GM23338 (cell line): ENCODE results near the gene MPIG6B. TPM values are rescaled to one million over a fixed set of nuclear protein-coding genes. Genes with fewer than 3 reads are reported as not detected.
A peak's percentile ranks its signal among the peaks of the same experiment; 100 is the strongest.

Experiments
- ATAC-seq: fragments of 200-7000 bp; cut with Tn5 transposase; 3 replicates; pipeline ENCODE4 v1.9.1; 2020
- DNase-seq: peaks from one replicate; pipeline ENCODE4 v3.0.0-alpha.2; 2015; ENCODE audit warnings: low spot score
- H2AFZ ChIP-seq: fragments of 200-600 bp; sonication (generic); 2 replicates; pipeline ENCODE4 v1.8.0; 2016; ENCODE audit warnings: antibody characterized with exemption, mild to moderate bottlenecking, moderate library complexity
- H3F3A ChIP-seq: fragments of 200-600 bp; sonication (generic); replicated peaks from 2 replicates; pipeline ENCODE4 v1.8.0; 2017; ENCODE audit warnings: antibody characterized with exemption, mixed run types, low read depth
- H3K27ac ChIP-seq: fragments of 200-600 bp; sonication (generic); 2 replicates; pipeline ENCODE4 v1.6.1; 2016; ENCODE audit warnings: low read depth
- H3K27me3 ChIP-seq: fragments of 200-600 bp; sonication (generic); 2 replicates; pipeline ENCODE4 v1.8.0; 2016; ENCODE audit warnings: mild to moderate bottlenecking, mixed run types, moderate library complexity; ENCODE audit not compliant: insufficient read depth
- H3K36me3 ChIP-seq: fragments of 200-600 bp; sonication (generic); 2 replicates; pipeline ENCODE4 v1.8.0; 2016; ENCODE audit warnings: mild to moderate bottlenecking; ENCODE audit not compliant: insufficient read depth
- H3K4me1 ChIP-seq: fragments of 200-600 bp; sonication (generic); 2 replicates; pipeline ENCODE4 v1.8.0; 2016; ENCODE audit warnings: mild to moderate bottlenecking, moderate library complexity; ENCODE audit not compliant: insufficient read depth
- H3K4me2 ChIP-seq: fragments of 200-600 bp; sonication (generic); 2 replicates; pipeline ENCODE4 v1.7.1; 2017; ENCODE audit warnings: mixed run types
- H3K4me3 ChIP-seq: fragments of 200-600 bp; sonication (generic); 2 replicates; pipeline ENCODE4 v1.6.1; 2016; ENCODE audit warnings: mixed run types
- H3K79me2 ChIP-seq: fragments of 200-600 bp; sonication (generic); replicated peaks from 2 replicates; pipeline ENCODE4 v1.8.0; 2017; ENCODE audit warnings: mild to moderate bottlenecking; ENCODE audit not compliant: insufficient read depth
- H3K9me2 ChIP-seq: fragments of 200-600 bp; sonication (generic); 2 replicates; pipeline ENCODE4 v1.8.0; 2017; ENCODE audit not compliant: insufficient read depth
- H4K20me1 ChIP-seq: fragments of 200-600 bp; sonication (generic); replicated peaks from 2 replicates; pipeline ENCODE4 v1.8.0; 2017; ENCODE audit warnings: mild to moderate bottlenecking; ENCODE audit not compliant: insufficient read depth
- H3K27ac Mint-ChIP-seq: 2 replicates; pipeline ENCODE4 v1.8.0; 2020; ENCODE audit warnings: inconsistent platforms, mild to moderate bottlenecking, moderate library complexity, mixed read lengths
- H3K27me3 Mint-ChIP-seq: 3 replicates; pipeline ENCODE4 v1.8.0; 2022; ENCODE audit warnings: low read depth, mild to moderate bottlenecking, moderate library complexity, mixed read lengths, inconsistent platforms; ENCODE audit not compliant: insufficient read depth, poor library complexity
- H3K36me3 Mint-ChIP-seq: 3 replicates; pipeline ENCODE4 v1.8.0; 2021; ENCODE audit warnings: low read depth, mild to moderate bottlenecking, inconsistent platforms, moderate library complexity, mixed read lengths
- H3K4me1 Mint-ChIP-seq: 3 replicates; pipeline ENCODE4 v1.8.0; 2020; ENCODE audit warnings: mild to moderate bottlenecking, inconsistent platforms, mixed read lengths
- H3K4me3 Mint-ChIP-seq: 3 replicates; pipeline ENCODE4 v1.8.0; 2021; ENCODE audit warnings: moderate library complexity, mild to moderate bottlenecking, inconsistent platforms, mixed read lengths
- H3K9me3 Mint-ChIP-seq: 3 replicates; pipeline ENCODE4 v1.8.0; 2020; ENCODE audit warnings: moderate library complexity, mild to moderate bottlenecking, inconsistent platforms, mixed read lengths
- CREB1 ChIP-seq: fragments of 250-450 bp; sonication (Bioruptor Pico); IDR thresholded peaks from 2 replicates; pipeline ENCODE4 v1.5.0; 2020; ENCODE audit warnings: low read depth, mild to moderate bottlenecking, moderate library complexity
- CTCF ChIP-seq, 2 experiments: fragments of 200-600 bp in 1 of 2; sonication (generic) in 1 of 2; conservative IDR thresholded peaks; 2 replicates each; pipeline versions ENCODE4 v1.5.1 to v1.6.1; 2016 to 2017; ENCODE audit warnings: antibody characterized with exemption in 2 of 2, low read depth in 2 of 2, mild to moderate bottlenecking in 2 of 2, moderate library complexity in 1 of 2
- ETS1 ChIP-seq: IDR thresholded peaks from 2 replicates; pipeline ENCODE4 v1.6.1; 2016; ENCODE audit warnings: antibody characterized with exemption
- EZH2 ChIP-seq: fragments of 200-600 bp; sonication (generic); IDR thresholded peaks from one replicate; pipeline ENCODE4 v1.8.0; 2017; ENCODE audit warnings: antibody characterized with exemption, mild to moderate bottlenecking, low read depth; ENCODE audit not compliant: unreplicated experiment
- EZH2phosphoT487 ChIP-seq: fragments of 200-600 bp; sonication (generic); IDR thresholded peaks from one replicate; pipeline ENCODE4 v1.8.1; 2018; ENCODE audit warnings: antibody characterized with exemption; ENCODE audit not compliant: unreplicated experiment
- JUNB ChIP-seq: IDR thresholded peaks from one replicate; pipeline ENCODE4 v1.6.1; 2016; ENCODE audit warnings: antibody characterized with exemption; ENCODE audit not compliant: unreplicated experiment
- NANOG ChIP-seq: IDR thresholded peaks from 2 replicates; pipeline ENCODE4 v1.6.1; 2016; ENCODE audit warnings: antibody characterized with exemption, borderline replicate concordance
- POLR2AphosphoS5 ChIP-seq: IDR thresholded peaks from 2 replicates; pipeline ENCODE4 v1.6.1; 2016; ENCODE audit warnings: antibody characterized with exemption, low read depth
- STAT1 ChIP-seq: IDR thresholded peaks from one replicate; pipeline ENCODE4 v1.6.1; 2016; ENCODE audit warnings: antibody characterized with exemption; ENCODE audit not compliant: unreplicated experiment
- ZNF114 ChIP-seq: fragments of 250-450 bp; sonication (Bioruptor Pico); IDR thresholded peaks from 2 replicates; pipeline ENCODE4 v1.5.0; 2020; ENCODE audit warnings: mild to moderate bottlenecking, moderate library complexity
- ZNF331 ChIP-seq: fragments of 250-450 bp; sonication (Bioruptor Pico); IDR thresholded peaks from 2 replicates; pipeline ENCODE4 v1.5.0; 2020; ENCODE audit warnings: low read depth, mild to moderate bottlenecking, moderate library complexity
- polyA plus RNA-seq: library from polyadenylated mRNA; unstranded; fragments of >200 nt; fragmentation: Nextera tagmentation; extraction: Ambion mirVana; gene quantifications from 2 replicates; pipeline ENCODE4 v1.2.1, GENCODE V29; 2016
- total RNA-seq: library from RNA; depleted of rRNA; stranded (reverse); fragments of >200 nt; shearing (Covaris generic); gene quantifications from 2 replicates; pipeline ENCODE4 v1.2.3, GENCODE V29; 2014
- TF ChIP-seq, protein P1 (sequence below): IDR thresholded peaks from one replicate; pipeline ENCODE4 v1.6.1; 2018; ENCODE audit warnings: antibody characterized with exemption; ENCODE audit not compliant: unreplicated experiment
- TF ChIP-seq, protein P2 (sequence below): fragments of 250-450 bp; sonication (Bioruptor Pico); IDR thresholded peaks from 2 replicates; pipeline ENCODE4 v1.5.0; 2020; ENCODE audit warnings: mild to moderate bottlenecking, moderate library complexity

MPIG6B gene
- total and polyA plus RNA-seq, 2 experiments from 2014 or later = 0.13 TPM; not detected in 1

DNA sequence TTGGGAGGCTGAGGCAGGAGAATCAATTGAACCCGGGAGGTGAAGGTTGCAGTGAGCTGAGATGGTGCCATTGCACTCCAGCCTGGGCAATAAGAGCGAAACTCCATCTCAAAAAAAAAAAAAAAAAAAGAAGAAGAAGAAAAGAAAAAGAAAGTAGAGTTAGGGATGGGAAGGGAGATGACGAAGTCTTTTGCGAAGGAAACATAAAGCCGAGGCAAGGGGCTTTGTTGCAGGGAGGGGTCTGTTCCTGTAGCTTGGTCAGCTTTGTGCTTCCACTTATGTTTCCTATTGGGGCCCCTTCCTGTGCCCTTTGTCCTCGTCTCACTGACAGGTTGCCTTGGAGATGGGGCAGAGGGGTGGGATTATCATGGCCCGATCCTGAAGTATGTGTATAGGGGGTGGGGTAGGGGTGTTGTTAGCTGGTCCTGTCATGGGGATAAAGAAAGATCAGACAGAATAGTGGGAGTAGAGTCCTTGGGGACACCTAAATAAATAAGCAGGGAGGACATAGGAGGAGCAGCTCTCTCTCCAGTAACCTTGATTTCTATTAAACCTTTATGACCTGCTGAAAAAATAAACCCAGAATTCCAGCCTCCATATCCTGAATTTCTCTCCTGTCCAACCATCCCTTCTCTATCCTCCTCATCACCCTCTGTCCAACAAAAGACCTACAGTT lies 14.3 kb downstream of the MPIG6B start:
- Histone ChIP-seq H2AFZ (peak overlapping the region; percentile 73; the same call in 1 of the 2 replicates), H3K27me3 (no peaks in the 10 kb centered on the region), H3K9me2 (no peaks in the 10 kb centered on the region), H3K36me3 (peaks cover 14% of the 10 kb centered on the region), H3K27ac (0 out of 2 replicates have a peak overlapping the region, but pooled peaks have one; percentile 58), H3F3A (peaks cover 43% of the 10 kb centered on the region), H3K4me3 (peak overlapping the region; percentile 96), H4K20me1 (0 out of 2 replicates have a peak, but pooled peaks cover 11% of the 10 kb centered on the region), H3K79me2 (peaks cover 27% of the 10 kb centered on the region), H3K4me2 (peak overlapping the region; percentile 91), H3K4me1 (peaks cover 42% of the 10 kb centered on the region)
- TF ChIP-seq EZH2 = no peak
- TF ChIP-seq CTCF (conservative IDR thresholded peaks at IDR 0.05; ENCODE audit: low read depth in 2 of 2) = no peak
- TF ChIP-seq POLR2AphosphoS5 = no peak
- TF ChIP-seq, protein P1, sequence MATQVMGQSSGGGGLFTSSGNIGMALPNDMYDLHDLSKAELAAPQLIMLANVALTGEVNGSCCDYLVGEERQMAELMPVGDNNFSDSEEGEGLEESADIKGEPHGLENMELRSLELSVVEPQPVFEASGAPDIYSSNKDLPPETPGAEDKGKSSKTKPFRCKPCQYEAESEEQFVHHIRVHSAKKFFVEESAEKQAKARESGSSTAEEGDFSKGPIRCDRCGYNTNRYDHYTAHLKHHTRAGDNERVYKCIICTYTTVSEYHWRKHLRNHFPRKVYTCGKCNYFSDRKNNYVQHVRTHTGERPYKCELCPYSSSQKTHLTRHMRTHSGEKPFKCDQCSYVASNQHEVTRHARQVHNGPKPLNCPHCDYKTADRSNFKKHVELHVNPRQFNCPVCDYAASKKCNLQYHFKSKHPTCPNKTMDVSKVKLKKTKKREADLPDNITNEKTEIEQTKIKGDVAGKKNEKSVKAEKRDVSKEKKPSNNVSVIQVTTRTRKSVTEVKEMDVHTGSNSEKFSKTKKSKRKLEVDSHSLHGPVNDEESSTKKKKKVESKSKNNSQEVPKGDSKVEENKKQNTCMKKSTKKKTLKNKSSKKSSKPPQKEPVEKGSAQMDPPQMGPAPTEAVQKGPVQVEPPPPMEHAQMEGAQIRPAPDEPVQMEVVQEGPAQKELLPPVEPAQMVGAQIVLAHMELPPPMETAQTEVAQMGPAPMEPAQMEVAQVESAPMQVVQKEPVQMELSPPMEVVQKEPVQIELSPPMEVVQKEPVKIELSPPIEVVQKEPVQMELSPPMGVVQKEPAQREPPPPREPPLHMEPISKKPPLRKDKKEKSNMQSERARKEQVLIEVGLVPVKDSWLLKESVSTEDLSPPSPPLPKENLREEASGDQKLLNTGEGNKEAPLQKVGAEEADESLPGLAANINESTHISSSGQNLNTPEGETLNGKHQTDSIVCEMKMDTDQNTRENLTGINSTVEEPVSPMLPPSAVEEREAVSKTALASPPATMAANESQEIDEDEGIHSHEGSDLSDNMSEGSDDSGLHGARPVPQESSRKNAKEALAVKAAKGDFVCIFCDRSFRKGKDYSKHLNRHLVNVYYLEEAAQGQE = no peak
- no peak for TF ChIP-seq STAT1
- no peak for TF ChIP-seq CREB1 (CRISPR knock-in tag)
- TF ChIP-seq ZNF114 (CRISPR knock-in tag) = no peak
- TF ChIP-seq, protein P2, sequence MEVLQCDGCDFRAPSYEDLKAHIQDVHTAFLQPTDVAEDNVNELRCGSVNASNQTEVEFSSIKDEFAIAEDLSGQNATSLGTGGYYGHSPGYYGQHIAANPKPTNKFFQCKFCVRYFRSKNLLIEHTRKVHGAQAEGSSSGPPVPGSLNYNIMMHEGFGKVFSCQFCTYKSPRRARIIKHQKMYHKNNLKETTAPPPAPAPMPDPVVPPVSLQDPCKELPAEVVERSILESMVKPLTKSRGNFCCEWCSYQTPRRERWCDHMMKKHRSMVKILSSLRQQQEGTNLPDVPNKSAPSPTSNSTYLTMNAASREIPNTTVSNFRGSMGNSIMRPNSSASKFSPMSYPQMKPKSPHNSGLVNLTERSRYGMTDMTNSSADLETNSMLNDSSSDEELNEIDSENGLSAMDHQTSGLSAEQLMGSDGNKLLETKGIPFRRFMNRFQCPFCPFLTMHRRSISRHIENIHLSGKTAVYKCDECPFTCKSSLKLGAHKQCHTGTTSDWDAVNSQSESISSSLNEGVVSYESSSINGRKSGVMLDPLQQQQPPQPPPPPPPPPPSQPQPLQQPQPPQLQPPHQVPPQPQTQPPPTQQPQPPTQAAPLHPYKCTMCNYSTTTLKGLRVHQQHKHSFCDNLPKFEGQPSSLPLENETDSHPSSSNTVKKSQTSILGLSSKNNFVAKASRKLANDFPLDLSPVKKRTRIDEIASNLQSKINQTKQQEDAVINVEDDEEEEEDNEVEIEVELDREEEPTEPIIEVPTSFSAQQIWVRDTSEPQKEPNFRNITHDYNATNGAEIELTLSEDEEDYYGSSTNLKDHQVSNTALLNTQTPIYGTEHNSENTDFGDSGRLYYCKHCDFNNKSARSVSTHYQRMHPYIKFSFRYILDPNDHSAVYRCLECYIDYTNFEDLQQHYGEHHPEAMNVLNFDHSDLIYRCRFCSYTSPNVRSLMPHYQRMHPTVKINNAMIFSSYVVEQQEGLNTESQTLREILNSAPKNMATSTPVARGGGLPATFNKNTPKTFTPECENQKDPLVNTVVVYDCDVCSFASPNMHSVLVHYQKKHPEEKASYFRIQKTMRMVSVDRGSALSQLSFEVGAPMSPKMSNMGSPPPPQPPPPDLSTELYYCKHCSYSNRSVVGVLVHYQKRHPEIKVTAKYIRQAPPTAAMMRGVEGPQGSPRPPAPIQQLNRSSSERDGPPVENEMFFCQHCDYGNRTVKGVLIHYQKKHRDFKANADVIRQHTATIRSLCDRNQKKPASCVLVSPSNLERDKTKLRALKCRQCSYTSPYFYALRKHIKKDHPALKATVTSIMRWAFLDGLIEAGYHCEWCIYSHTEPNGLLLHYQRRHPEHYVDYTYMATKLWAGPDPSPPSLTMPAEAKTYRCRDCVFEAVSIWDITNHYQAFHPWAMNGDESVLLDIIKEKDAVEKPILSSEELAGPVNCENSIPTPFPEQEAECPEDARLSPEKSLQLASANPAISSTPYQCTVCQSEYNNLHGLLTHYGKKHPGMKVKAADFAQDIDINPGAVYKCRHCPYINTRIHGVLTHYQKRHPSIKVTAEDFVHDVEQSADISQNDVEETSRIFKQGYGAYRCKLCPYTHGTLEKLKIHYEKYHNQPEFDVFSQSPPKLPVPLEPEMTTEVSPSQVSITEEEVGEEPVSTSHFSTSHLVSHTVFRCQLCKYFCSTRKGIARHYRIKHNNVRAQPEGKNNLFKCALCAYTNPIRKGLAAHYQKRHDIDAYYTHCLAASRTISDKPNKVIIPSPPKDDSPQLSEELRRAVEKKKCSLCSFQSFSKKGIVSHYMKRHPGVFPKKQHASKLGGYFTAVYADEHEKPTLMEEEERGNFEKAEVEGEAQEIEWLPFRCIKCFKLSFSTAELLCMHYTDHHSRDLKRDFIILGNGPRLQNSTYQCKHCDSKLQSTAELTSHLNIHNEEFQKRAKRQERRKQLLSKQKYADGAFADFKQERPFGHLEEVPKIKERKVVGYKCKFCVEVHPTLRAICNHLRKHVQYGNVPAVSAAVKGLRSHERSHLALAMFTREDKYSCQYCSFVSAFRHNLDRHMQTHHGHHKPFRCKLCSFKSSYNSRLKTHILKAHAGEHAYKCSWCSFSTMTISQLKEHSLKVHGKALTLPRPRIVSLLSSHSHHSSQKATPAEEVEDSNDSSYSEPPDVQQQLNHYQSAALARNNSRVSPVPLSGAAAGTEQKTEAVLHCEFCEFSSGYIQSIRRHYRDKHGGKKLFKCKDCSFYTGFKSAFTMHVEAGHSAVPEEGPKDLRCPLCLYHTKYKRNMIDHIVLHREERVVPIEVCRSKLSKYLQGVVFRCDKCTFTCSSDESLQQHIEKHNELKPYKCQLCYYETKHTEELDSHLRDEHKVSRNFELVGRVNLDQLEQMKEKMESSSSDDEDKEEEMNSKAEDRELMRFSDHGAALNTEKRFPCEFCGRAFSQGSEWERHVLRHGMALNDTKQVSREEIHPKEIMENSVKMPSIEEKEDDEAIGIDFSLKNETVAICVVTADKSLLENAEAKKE = no peak
- TF ChIP-seq NANOG = no peak
- TF ChIP-seq ETS1 = no peak
- TF ChIP-seq ZNF331 (CRISPR knock-in tag) = no peak
- TF ChIP-seq JUNB = no peak
- TF ChIP-seq EZH2phosphoT487 = no peak
- Mint-ChIP-seq H3K4me1 (peaks cover 45% of the 10 kb centered on the region), H3K9me3 (no peaks in the 10 kb centered on the region; the same call in 2 of the 3 replicates), H3K27me3 (peaks cover 29% of the 10 kb centered on the region), H3K27ac (no peak overlapping the region; the same call in 1 of the 2 replicates), H3K36me3 (peaks cover 36% of the 10 kb centered on the region), H3K4me3 (peak overlapping the region; percentile 92)
- DNase-seq (peak; percentile 56), ATAC-seq (no peak)
